Loucy (cell line): ENCODE measurements around the gene DRD4.

ENCODE experiments used
- H2AFZ ChIP-seq: fragments of 200-600 bp; sonication (generic); 2 replicates; pipeline ENCODE4 v1.6.0; 2016; ENCODE audit warnings: antibody characterized with exemption, mild to moderate bottlenecking, low read length, moderate library complexity
- H3F3A ChIP-seq: fragments of 200-600 bp; 2 replicates; pipeline ENCODE4 v1.6.0; 2016; ENCODE audit warnings: antibody characterized with exemption, low read depth, mild to moderate bottlenecking
- H3K27me3 ChIP-seq: fragments of 200-600 bp; sonication (generic); 2 replicates; pipeline ENCODE4 v1.6.1; 2014; ENCODE audit warnings: low read length, mild to moderate bottlenecking; ENCODE audit not compliant: insufficient read depth, poor library complexity, severe bottlenecking
- H3K36me3 ChIP-seq: fragments of 200-600 bp; sonication (generic); 2 replicates; pipeline ENCODE4 v1.6.1; 2016; ENCODE audit warnings: low read length; ENCODE audit not compliant: insufficient read depth
- H3K4me1 ChIP-seq: fragments of 200-600 bp; sonication (generic); 2 replicates; pipeline ENCODE4 v1.5.1; 2014; ENCODE audit warnings: low read length, mild to moderate bottlenecking; ENCODE audit not compliant: insufficient read depth, poor library complexity, severe bottlenecking
- H3K4me2 ChIP-seq: fragments of 200-600 bp; sonication (generic); 2 replicates; pipeline ENCODE4 v1.6.0; 2014; ENCODE audit warnings: antibody characterized with exemption, low read length, low read depth, mild to moderate bottlenecking; ENCODE audit not compliant: poor library complexity, severe bottlenecking
- H3K4me3 ChIP-seq: fragments of 200-600 bp; sonication (generic); 2 replicates; pipeline ENCODE4 v1.5.1; 2014; ENCODE audit warnings: low read length, mild to moderate bottlenecking, mixed read lengths; ENCODE audit not compliant: poor library complexity, severe bottlenecking
- H3K79me2 ChIP-seq: fragments of 200-600 bp; sonication (generic); 2 replicates; pipeline ENCODE4 v1.6.1; 2014; ENCODE audit warnings: low read length; ENCODE audit not compliant: insufficient read depth
- H3K9ac ChIP-seq: fragments of 200-600 bp; sonication (generic); 2 replicates; pipeline ENCODE4 v1.6.0; 2014; ENCODE audit warnings: mild to moderate bottlenecking, low read depth, low read length, moderate library complexity; ENCODE audit not compliant: poor library complexity, severe bottlenecking
- H3K9me2 ChIP-seq: fragments of 200-600 bp; sonication (generic); replicated peaks from 2 replicates; pipeline ENCODE4 v1.6.1; 2016; ENCODE audit warnings: low read depth, low read length, mixed read lengths
- H3K9me3 ChIP-seq: fragments of 200-600 bp; sonication (generic); 2 replicates; pipeline ENCODE4 v1.6.1; 2014; ENCODE audit warnings: mild to moderate bottlenecking, antibody characterized with exemption, low read length, low read depth; ENCODE audit not compliant: insufficient read depth
- H4K20me1 ChIP-seq: fragments of 200-600 bp; sonication (generic); 2 replicates; pipeline ENCODE4 v1.6.0; 2014; ENCODE audit warnings: antibody characterized with exemption, low read length, mild to moderate bottlenecking; ENCODE audit not compliant: insufficient read depth, poor library complexity, severe bottlenecking
- EZH2phosphoT487 ChIP-seq: fragments of 200-600 bp; IDR thresholded peaks from 2 replicates; pipeline ENCODE4 v1.6.1; 2018; ENCODE audit warnings: antibody characterized with exemption, mild to moderate bottlenecking, moderate library complexity, borderline replicate concordance
- TF ChIP-seq, protein P1 (sequence below): fragments of 200-600 bp; sonication (generic); conservative IDR thresholded peaks from 2 replicates; pipeline ENCODE4 v1.5.1; 2014; ENCODE audit warnings: mild to moderate bottlenecking, antibody characterized with exemption, low read length

Gene DRD4

DNA sequence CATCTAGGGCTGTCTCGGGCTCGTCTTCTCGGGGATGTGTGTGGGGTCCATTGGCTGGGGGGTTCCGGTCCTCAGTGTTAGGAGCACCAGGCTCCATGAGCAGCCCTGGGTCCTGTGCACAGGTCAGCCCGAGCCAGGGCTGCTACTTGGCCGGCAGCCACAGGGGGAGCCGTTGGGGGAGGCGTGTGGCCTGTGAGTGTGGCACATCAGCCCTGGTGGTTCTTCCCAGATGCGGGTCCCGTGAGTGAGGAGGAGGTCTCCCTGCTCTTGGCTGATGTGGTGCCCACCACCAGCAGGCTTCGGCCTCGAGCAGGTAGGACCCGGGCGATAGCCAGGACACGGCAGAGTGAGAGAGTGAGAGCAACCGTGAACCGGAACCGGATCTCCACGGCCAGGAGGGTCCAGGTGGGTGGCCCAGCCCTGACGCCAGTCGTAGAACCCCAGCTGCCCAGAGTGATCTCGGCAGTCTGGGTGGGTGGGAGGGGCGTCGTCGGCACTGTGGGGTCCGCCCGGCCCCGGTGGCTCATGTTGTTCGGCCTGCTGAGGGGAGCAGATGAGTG is 39.8 kb upstream of the DRD4 start:
- no peak overlapping the region for H3K9ac ChIP-seq
- H3K79me2 ChIP-seq = no peaks in the 10 kb centered on the region
- no peaks in the 10 kb centered on the region for H3F3A ChIP-seq
- no peaks in the 10 kb centered on the region for H3K9me3 ChIP-seq
- H3K36me3 ChIP-seq = peaks cover 90% of the 10 kb centered on the region; the same call in 1 of the 2 replicates
- no peak overlapping the region for H3K4me2 ChIP-seq
- H3K4me3 ChIP-seq = no peak overlapping the region
- H3K4me1 ChIP-seq = no peaks in the 10 kb centered on the region
- no peak overlapping the region for H2AFZ ChIP-seq
- H4K20me1 ChIP-seq = no peaks in the 10 kb centered on the region
- H3K9me2 ChIP-seq = no peaks in the 10 kb centered on the region
- no peaks in the 10 kb centered on the region for H3K27me3 ChIP-seq
- TF ChIP-seq, protein P1, sequence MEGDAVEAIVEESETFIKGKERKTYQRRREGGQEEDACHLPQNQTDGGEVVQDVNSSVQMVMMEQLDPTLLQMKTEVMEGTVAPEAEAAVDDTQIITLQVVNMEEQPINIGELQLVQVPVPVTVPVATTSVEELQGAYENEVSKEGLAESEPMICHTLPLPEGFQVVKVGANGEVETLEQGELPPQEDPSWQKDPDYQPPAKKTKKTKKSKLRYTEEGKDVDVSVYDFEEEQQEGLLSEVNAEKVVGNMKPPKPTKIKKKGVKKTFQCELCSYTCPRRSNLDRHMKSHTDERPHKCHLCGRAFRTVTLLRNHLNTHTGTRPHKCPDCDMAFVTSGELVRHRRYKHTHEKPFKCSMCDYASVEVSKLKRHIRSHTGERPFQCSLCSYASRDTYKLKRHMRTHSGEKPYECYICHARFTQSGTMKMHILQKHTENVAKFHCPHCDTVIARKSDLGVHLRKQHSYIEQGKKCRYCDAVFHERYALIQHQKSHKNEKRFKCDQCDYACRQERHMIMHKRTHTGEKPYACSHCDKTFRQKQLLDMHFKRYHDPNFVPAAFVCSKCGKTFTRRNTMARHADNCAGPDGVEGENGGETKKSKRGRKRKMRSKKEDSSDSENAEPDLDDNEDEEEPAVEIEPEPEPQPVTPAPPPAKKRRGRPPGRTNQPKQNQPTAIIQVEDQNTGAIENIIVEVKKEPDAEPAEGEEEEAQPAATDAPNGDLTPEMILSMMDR = peak; percentile 45
- TF ChIP-seq EZH2phosphoT487 = no peak

DNA sequence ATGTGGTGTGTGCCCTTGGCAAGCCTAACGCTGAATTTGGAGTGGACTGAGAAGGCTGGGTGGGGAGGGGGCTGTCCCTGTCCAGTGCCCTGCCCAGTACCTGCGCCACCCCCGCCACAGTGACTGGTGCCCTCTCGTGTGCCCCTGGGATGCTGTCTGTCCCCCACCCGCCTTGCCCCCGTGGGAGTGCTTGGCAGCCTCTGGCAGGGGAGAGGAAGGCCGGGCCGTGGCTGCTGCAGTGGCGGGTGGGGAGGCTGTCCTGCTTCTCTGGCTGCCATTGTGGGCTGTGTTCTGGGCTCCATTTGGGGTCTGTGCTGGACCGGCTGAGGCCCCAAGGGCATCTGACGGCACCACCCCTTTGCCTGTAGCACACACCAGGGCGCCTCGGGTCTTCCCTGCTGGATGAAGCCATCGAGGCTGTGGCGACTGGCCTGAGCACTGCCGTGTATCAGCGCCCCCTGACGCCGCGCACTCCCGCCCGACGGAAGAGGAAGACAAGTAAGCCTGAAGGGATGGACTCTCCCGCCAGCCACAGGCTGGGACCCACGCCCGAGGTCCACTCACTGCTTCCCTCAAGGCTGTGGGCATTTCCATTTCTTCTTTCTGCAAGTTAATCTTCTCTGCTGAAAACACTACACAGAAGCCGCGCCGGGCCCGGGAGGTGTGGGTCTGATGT is 38.9 kb upstream of the DRD4 start:
- no peak overlapping the region for H2AFZ ChIP-seq
- no peaks in the 10 kb centered on the region for H3K79me2 ChIP-seq
- no peaks in the 10 kb centered on the region for H4K20me1 ChIP-seq
- TF ChIP-seq EZH2phosphoT487 = no peak
- TF ChIP-seq, protein P1 = no peak
- H3K4me3 ChIP-seq = no peak overlapping the region
- H3F3A ChIP-seq = no peaks in the 10 kb centered on the region
- H3K9me2 ChIP-seq = no peaks in the 10 kb centered on the region
- no peaks in the 10 kb centered on the region for H3K4me1 ChIP-seq
- H3K27me3 ChIP-seq = no peaks in the 10 kb centered on the region
- H3K9me3 ChIP-seq = no peaks in the 10 kb centered on the region
- no peak overlapping the region for H3K9ac ChIP-seq
- peaks cover 90% of the 10 kb centered on the region; the same call in 1 of the 2 replicates for H3K36me3 ChIP-seq
- no peak overlapping the region for H3K4me2 ChIP-seq

DNA sequence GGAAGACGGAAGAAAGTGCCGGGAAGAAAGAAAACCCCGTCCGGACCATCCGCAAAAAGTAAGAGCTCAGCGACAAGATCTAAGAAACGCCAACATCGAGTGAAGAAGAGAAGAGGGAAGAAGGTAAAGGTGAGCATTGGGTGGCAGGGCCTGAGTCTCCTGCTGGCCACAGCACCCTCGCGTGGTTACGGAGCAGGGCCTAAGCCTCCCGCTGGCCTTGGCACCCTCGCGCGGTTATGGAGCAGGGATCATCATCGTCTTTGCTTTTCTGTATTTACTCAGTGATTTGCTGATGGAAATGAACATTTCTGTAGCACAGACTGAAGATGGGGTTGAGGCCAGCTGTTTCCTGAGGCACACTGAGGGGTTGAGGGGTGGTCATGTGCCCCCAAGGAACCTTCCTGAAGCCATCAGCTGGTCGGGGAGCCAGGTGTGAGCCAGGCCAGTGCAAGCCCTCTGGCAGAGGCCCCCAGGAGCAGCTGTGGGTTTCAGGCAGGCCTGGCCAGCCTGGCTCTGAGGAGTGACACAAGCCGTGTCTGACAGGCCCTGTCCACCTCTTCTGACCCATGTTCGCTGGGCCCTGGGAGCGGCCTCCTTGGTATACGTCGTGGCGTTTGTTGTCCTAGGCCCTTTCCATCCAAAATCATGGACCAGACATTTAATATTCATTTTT is 35.4 kb upstream of the DRD4 start:
- Histone ChIP-seq H3K9me3 (no peaks in the 10 kb centered on the region), H3K27me3 (no peaks in the 10 kb centered on the region), H3K36me3 (peaks cover 89% of the 10 kb centered on the region; the same call in 1 of the 2 replicates), H3K9me2 (no peaks in the 10 kb centered on the region), H3K4me1 (no peaks in the 10 kb centered on the region), H3K4me2 (no peak overlapping the region), H3K79me2 (no peaks in the 10 kb centered on the region), H3K9ac (no peak overlapping the region), H2AFZ (no peak overlapping the region), H3K4me3 (no peak overlapping the region), H4K20me1 (no peaks in the 10 kb centered on the region), H3F3A (no peaks in the 10 kb centered on the region)
- no peak for TF ChIP-seq EZH2phosphoT487
- TF ChIP-seq, protein P1 = no peak
